Dendritic cell treated with granulocyte-macrophage colony-stimulating factor and Interleukin-4, amounts not matched to agents 40 ng/mL and 50 ng/mL, for 4 days (primary cell): ENCODE results near the gene EI24.

Experiments
- H3K27ac Mint-ChIP-seq: one replicate; pipeline ENCODE4 v1.8.0; 2022; ENCODE audit warnings: mild to moderate bottlenecking, mixed read lengths
- H3K27me3 Mint-ChIP-seq: one replicate; pipeline ENCODE4 v1.8.0; 2022; ENCODE audit warnings: mild to moderate bottlenecking, mixed read lengths
- H3K36me3 Mint-ChIP-seq: one replicate; pipeline ENCODE4 v1.8.0; 2022; ENCODE audit warnings: low read depth, mixed read lengths
- H3K4me1 Mint-ChIP-seq: one replicate; pipeline ENCODE4 v1.8.0; 2022; ENCODE audit warnings: low read depth, mixed read lengths
- H3K4me3 Mint-ChIP-seq: one replicate; pipeline ENCODE4 v1.8.0; 2022; ENCODE audit warnings: mild to moderate bottlenecking, moderate library complexity, mixed read lengths
- H3K9me3 Mint-ChIP-seq: one replicate; pipeline ENCODE4 v1.8.0; 2022; ENCODE audit warnings: mixed read lengths
- intact Hi-C: fragments of 100-400 bp; cut with micrococcal nuclease; formaldehyde crosslinking; loops from one replicate; pipeline ENCODE4 v1.15.0; 2022

EI24 gene

DNA sequence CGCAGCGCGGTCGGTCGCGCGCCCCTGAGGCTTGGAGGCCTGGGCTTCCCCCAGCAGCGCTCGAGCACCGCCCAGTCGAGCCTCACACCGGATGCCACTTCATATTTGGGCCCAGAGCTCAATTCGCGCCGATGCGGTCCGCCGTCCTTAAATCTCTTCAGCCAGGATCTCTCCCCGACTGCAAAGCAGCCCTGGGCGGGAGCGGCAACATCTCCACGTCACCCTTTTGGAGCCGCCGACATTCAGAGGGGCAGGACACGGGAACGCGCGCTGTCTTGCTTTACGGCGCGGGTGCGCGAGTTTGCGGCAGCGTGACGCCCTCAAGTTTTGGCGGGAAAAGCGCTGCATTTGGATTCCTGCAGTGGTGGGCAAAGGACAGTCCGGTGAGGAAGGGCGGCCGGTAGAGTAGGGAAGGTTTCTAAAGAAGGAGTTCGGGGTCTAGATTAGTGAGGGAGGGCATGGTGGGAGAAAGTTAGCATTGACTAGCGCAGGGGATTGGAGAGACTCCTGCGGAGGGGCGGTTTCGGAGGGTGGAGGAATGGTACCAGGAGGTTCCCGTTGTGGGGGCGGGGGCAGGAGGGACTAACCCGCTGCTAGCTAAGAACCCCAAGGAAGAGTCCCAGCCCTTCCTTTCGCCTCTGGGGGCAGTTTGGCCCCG, 56.5 kb downstream of the EI24 start:
- Mint-ChIP-seq H3K27me3 (no peaks in the 10 kb centered on the region), H3K9me3 (no peaks in the 10 kb centered on the region), H3K36me3 (peaks cover 32% of the 10 kb centered on the region), H3K4me1 (peaks cover 22% of the 10 kb centered on the region), H3K27ac (peak overlapping the region; percentile 97), H3K4me3 (peak overlapping the region; percentile 100)
- intact Hi-C loops = loop anchor here (1.0 to 5.0 kb wide), 4 partner anchors 33 to 262 kb away; partner anchors contain the start of genes EI24, HYLS1 and STT3A

DNA sequence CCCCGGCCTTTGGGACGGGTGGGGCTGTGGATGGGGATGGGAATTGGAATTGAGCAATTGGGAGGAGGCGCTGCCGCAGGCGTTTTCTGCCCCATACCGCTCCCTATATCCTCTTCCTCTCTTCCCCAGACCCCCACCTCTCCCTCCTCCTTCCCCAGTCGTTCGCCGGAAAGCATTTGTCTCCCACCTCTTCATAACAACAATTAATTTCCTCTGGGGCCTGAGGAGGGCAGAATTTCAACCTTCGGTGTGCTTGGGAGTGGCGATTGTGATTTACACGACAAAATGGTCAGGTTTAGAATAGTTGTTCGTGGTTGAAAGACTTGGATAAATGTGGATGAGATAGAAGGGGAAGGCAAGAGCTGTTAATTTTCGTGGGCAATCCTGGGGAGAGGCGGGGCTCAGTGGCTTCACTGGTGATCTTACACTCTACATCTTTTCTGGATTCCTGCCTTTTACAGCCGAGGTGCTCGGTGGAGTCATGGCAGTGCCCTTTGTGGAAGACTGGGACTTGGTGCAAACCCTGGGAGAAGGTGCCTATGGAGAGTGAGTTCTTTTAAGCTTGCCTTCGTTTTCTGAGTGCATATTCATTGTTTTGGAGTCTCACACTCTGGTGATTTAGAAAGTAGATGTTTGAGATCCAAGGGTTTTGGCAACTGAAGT, 57.1 kb downstream of the EI24 start:
- peaks cover 25% of the 10 kb centered on the region for H3K36me3 Mint-ChIP-seq
- no peaks in the 10 kb centered on the region for H3K9me3 Mint-ChIP-seq
- H3K4me1 Mint-ChIP-seq = peaks cover 22% of the 10 kb centered on the region
- intact Hi-C loops = loop anchor here (5.0 kb wide), 3 partner anchors 34 to 261 kb away; partner anchors contain the start of genes HYLS1 and STT3A
- H3K4me3 Mint-ChIP-seq = peak overlapping the region; percentile 100
- H3K27me3 Mint-ChIP-seq = no peaks in the 10 kb centered on the region
- peak overlapping the region; percentile 97 for H3K27ac Mint-ChIP-seq

DNA sequence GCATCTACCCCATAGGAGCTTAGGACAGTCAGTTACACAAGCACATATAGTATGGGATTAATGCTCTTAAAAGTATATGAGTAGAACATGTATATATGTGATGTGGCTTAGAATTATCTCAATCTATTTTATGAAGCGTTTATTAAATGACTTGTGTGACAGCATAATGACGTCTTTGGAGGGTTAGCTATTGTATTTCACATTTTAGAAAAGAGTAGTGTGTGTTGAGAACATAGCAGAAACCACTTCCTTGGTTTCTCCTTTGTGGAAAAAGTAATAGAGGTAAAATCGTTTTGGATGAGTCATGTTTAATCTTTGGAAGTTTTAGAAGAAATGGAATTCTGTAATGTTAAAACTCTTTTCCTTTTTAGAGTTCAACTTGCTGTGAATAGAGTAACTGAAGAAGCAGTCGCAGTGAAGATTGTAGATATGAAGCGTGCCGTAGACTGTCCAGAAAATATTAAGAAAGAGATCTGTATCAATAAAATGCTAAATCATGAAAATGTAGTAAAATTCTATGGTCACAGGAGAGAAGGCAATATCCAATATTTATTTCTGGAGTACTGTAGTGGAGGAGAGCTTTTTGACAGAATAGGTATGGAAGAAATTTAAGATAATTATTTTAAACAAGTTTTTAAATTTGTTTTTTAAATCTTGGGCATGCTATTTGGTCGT, 58.1 kb downstream of the EI24 start:
- no peak overlapping the region for H3K27ac Mint-ChIP-seq
- peaks cover 22% of the 10 kb centered on the region for H3K4me1 Mint-ChIP-seq
- no peaks in the 10 kb centered on the region for H3K27me3 Mint-ChIP-seq
- H3K36me3 Mint-ChIP-seq = peaks cover 17% of the 10 kb centered on the region
- H3K4me3 Mint-ChIP-seq = no peak overlapping the region
- intact Hi-C loops = loop anchor here (5.0 kb wide), 3 partner anchors 35 to 260 kb away; partner anchors contain the start of genes HYLS1 and STT3A
- H3K9me3 Mint-ChIP-seq = no peaks in the 10 kb centered on the region
